OCI-LY3 (cell line): ENCODE results near the gene SLC24A2.

Experiments used
- H2AFZ ChIP-seq: fragments of 200-600, 300-600 bp; shearing (Covaris generic); 2 replicates; pipeline ENCODE4 v1.6.0; 2014; ENCODE audit warnings: antibody characterized with exemption, low read depth, low read length
- H3K27ac ChIP-seq: fragments of 200-600, 300-600 bp; sonication (generic); 2 replicates; pipeline ENCODE4 v1.5.1; 2014; ENCODE audit warnings: mild to moderate bottlenecking, low read length, moderate library complexity, mixed read lengths
- H3K27me3 ChIP-seq: fragments of 200-600, 300-600 bp; sonication (generic); 2 replicates; pipeline ENCODE4 v1.6.1; 2014; ENCODE audit warnings: low read depth, low read length, mixed read lengths
- H3K36me3 ChIP-seq: fragments of 200-600, 300-600 bp; sonication (generic); replicated peaks from 2 replicates; pipeline ENCODE3; 2014; ENCODE audit warnings: low read depth, low read length, mixed read lengths
- H3K4me1 ChIP-seq: fragments of 300-600, 200-600 bp; sonication (generic); 2 replicates; pipeline ENCODE4 v1.6.1; 2014; ENCODE audit warnings: low read length, mixed read lengths
- H3K4me2 ChIP-seq: fragments of 200-600, 300-600 bp; sonication (generic); 2 replicates; pipeline ENCODE4 v1.6.1; 2014; ENCODE audit warnings: low read length, mixed read lengths
- H3K4me3 ChIP-seq: fragments of 300-600, 200-600 bp; sonication (generic); 2 replicates; pipeline ENCODE4 v1.5.1; 2014; ENCODE audit warnings: antibody characterized with exemption, mild to moderate bottlenecking, low read length, moderate library complexity
- H3K79me2 ChIP-seq: fragments of 300-600, 200-600 bp; shearing (Covaris generic); 2 replicates; pipeline ENCODE4 v1.6.1; 2014; ENCODE audit warnings: mild to moderate bottlenecking, low read length, mixed read lengths
- H3K9ac ChIP-seq: fragments of 300-600, 200-600 bp; shearing (Covaris generic); 2 replicates; pipeline ENCODE4 v1.6.0; 2014; ENCODE audit warnings: mild to moderate bottlenecking, low read length, moderate library complexity
- H3K9me3 ChIP-seq: fragments of 200-600, 300-600 bp; shearing (Covaris generic); 2 replicates; pipeline ENCODE4 v1.6.1; 2014; ENCODE audit warnings: low read length, mixed read lengths; ENCODE audit not compliant: insufficient read depth
- H4K20me1 ChIP-seq: fragments of 200-600, 300-600 bp; sonication (generic); 2 replicates; pipeline ENCODE4 v1.6.1; 2016; ENCODE audit warnings: low read length, mixed read lengths; ENCODE audit not compliant: insufficient read depth
- EZH2phosphoT487 ChIP-seq: fragments of 200-600 bp; shearing (Covaris generic); IDR thresholded peaks from 2 replicates; pipeline ENCODE4 v1.6.1; 2018; ENCODE audit warnings: antibody characterized with exemption, mixed run types, low read depth
- TF ChIP-seq, protein P1 (sequence below): fragments of 200-600, 300-600 bp; sonication (generic); IDR thresholded peaks from 2 replicates; pipeline ENCODE4 v1.5.1; 2014; ENCODE audit warnings: antibody characterized with exemption, low read length, low read depth

SLC24A2 gene

DNA sequence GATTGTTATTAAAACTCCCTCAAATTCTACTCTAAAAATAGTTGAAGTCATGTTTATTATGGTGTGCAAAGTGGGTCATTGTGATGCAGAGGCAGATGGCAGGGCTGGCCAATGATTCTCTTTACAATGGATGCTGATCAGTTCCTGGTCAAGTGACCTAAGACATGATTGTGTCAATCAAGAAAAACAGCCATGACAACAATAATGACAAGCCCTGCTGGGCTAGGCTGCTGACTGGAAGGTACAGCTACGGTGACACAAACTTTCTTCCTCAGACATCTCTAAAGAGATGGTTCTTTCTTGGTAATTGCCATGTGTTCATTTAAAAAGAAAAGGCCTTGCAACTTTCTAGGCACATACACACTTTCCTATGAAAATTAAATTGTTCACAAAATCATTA is 3.6 kb downstream of the SLC24A2 start:
- no peaks in the 10 kb centered on the region for H3K4me1 ChIP-seq
- H3K36me3 ChIP-seq, result no peaks in the 10 kb centered on the region
- H4K20me1 ChIP-seq, result no peaks in the 10 kb centered on the region
- H3K4me3 ChIP-seq, result no peak overlapping the region
- no peaks in the 10 kb centered on the region for H3K79me2 ChIP-seq
- no peaks in the 10 kb centered on the region for H3K9me3 ChIP-seq
- H3K27ac ChIP-seq, result no peak overlapping the region
- H2AFZ ChIP-seq, result no peak overlapping the region
- no peak overlapping the region for H3K4me2 ChIP-seq
- H3K27me3 ChIP-seq, result no peaks in the 10 kb centered on the region
- no peak overlapping the region for H3K9ac ChIP-seq
- no peak for TF ChIP-seq EZH2phosphoT487
- TF ChIP-seq, protein P1, sequence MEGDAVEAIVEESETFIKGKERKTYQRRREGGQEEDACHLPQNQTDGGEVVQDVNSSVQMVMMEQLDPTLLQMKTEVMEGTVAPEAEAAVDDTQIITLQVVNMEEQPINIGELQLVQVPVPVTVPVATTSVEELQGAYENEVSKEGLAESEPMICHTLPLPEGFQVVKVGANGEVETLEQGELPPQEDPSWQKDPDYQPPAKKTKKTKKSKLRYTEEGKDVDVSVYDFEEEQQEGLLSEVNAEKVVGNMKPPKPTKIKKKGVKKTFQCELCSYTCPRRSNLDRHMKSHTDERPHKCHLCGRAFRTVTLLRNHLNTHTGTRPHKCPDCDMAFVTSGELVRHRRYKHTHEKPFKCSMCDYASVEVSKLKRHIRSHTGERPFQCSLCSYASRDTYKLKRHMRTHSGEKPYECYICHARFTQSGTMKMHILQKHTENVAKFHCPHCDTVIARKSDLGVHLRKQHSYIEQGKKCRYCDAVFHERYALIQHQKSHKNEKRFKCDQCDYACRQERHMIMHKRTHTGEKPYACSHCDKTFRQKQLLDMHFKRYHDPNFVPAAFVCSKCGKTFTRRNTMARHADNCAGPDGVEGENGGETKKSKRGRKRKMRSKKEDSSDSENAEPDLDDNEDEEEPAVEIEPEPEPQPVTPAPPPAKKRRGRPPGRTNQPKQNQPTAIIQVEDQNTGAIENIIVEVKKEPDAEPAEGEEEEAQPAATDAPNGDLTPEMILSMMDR, result no peak

DNA sequence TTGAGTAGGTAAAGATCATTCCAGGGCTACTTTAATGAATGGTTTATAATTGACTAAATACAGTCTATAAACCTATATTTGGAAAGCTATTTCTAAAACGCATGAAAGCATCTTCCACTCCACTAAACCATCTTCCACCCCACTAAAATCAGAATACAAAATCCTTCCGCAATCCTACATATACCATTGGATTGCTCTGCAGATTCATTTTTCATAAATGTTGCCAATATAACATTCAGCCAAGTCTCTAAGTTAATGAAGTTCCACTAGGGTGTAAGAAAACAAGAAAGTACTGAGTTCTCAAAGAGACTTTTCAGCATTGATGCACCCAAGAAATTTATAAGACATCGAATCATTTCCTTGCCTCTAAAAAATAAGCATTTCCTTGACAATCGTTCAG is 4.7 kb downstream of the SLC24A2 start:
- no peak overlapping the region for H3K27ac ChIP-seq
- H4K20me1 ChIP-seq, result no peaks in the 10 kb centered on the region
- no peaks in the 10 kb centered on the region for H3K36me3 ChIP-seq
- no peak overlapping the region for H3K4me2 ChIP-seq
- H3K4me3 ChIP-seq, result no peak overlapping the region
- H3K9ac ChIP-seq, result no peak overlapping the region
- H3K27me3 ChIP-seq, result no peaks in the 10 kb centered on the region
- no peaks in the 10 kb centered on the region for H3K4me1 ChIP-seq
- no peak for TF ChIP-seq EZH2phosphoT487
- TF ChIP-seq, protein P1, result no peak
- no peaks in the 10 kb centered on the region for H3K9me3 ChIP-seq
- no peak overlapping the region for H2AFZ ChIP-seq
- no peaks in the 10 kb centered on the region for H3K79me2 ChIP-seq

DNA sequence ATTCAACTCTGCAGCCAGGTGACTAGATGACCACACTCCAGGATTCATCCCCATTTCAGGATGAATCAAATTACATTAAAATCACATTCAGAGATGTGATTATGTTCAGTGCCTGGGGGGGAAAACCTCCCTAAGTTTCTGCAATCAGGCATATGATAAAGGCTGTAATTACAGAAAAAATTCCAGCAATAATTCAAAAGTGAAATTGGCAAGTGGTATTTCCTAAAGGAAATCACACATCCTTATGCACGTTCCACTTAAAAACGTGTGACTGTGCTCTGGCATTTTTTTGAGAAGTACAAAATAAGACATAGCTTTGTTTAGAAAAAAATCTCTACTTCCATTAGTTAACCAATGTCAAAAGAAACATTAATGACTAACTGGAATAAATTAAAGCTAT is 5.3 kb downstream of the SLC24A2 start:
- no peak for TF ChIP-seq EZH2phosphoT487
- TF ChIP-seq, protein P1, result no peak
- Histone ChIP-seq H3K27ac (no peak overlapping the region), H3K9ac (no peak overlapping the region), H3K4me1 (no peaks in the 10 kb centered on the region), H4K20me1 (no peaks in the 10 kb centered on the region), H3K4me3 (no peak overlapping the region), H3K36me3 (no peaks in the 10 kb centered on the region), H3K9me3 (no peaks in the 10 kb centered on the region), H3K79me2 (no peaks in the 10 kb centered on the region), H3K27me3 (no peaks in the 10 kb centered on the region), H2AFZ (no peak overlapping the region), H3K4me2 (no peak overlapping the region)

DNA sequence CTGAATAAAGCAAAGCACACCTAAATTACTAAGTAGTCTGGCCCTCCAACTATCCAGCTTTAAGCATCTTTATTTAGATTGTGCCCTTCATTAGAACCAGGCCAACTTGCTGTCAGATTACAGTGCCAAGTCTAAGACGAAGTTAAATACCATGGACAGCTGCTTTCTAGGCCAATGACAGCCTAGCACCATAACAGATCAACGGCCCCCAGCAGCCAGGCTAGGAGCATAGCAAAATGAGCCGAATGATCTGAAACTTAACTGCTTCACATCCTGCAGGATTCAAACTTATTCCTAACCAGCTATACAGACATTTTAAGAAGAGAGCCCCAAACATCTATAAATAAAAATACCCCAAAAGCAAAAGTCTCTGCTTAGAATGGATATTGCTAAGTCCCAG is 6.8 kb downstream of the SLC24A2 start:
- H3K4me3 ChIP-seq, result no peak overlapping the region
- H3K4me2 ChIP-seq, result no peak overlapping the region
- no peaks in the 10 kb centered on the region for H3K36me3 ChIP-seq
- H3K27ac ChIP-seq, result no peak overlapping the region
- no peaks in the 10 kb centered on the region for H3K4me1 ChIP-seq
- no peak for TF ChIP-seq EZH2phosphoT487
- TF ChIP-seq, protein P1, result no peak
- H3K9me3 ChIP-seq, result no peaks in the 10 kb centered on the region
- no peaks in the 10 kb centered on the region for H3K27me3 ChIP-seq
- no peak overlapping the region for H2AFZ ChIP-seq
- H3K79me2 ChIP-seq, result no peaks in the 10 kb centered on the region
- H4K20me1 ChIP-seq, result no peaks in the 10 kb centered on the region
- H3K9ac ChIP-seq, result no peak overlapping the region
